ENCODE data around the gene FIBCD1.

GRCh38 chr9:130959809-130960334, 20.8 kb upstream of the FIBCD1 start:
- TF ChIP-seq CTCF (IDR thresholded peaks at IDR 0.05), result no peak
- TF ChIP-seq POLR2A (IDR thresholded peaks at IDR 0.05), result no peak
